Measurements from ENCODE around the gene VWC2L. TPM values are rescaled to one million over a fixed set of nuclear protein-coding genes. Genes with fewer than 3 reads are reported as not detected.

VWC2L gene
- total RNA-seq, 1 donor = under 0.01 TPM

DNA sequence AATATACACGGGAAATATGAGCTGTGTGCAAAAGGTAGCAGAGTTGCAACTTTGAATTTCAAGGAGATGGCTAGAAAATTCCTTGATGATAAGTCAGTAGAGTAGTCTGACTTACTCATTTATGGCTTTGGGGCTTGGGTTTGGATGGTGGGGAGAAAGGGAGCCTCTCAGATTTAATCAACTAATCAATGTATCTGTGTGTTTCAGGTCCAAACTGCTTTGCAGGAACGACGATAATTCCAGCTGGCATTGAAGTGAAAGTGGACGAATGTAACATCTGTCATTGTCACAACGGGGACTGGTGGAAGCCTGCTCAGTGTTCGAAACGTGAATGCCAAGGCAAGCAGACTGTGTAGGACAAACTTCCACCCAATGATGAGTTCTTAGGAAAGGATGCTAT is 164.6 kb downstream of the VWC2L start:
- no peaks in the 10 kb centered on the region for H3K9me3 ChIP-seq (ENCODE audit: low read depth, low read length)
- no peak overlapping the region for H3K4me3 ChIP-seq (ENCODE audit: low read length)
- H3K27me3 ChIP-seq (ENCODE audit: insufficient read depth, low read length) = no peaks in the 10 kb centered on the region
- H3K4me1 ChIP-seq (ENCODE audit: insufficient read depth, low read length) = no peaks in the 10 kb centered on the region

DNA sequence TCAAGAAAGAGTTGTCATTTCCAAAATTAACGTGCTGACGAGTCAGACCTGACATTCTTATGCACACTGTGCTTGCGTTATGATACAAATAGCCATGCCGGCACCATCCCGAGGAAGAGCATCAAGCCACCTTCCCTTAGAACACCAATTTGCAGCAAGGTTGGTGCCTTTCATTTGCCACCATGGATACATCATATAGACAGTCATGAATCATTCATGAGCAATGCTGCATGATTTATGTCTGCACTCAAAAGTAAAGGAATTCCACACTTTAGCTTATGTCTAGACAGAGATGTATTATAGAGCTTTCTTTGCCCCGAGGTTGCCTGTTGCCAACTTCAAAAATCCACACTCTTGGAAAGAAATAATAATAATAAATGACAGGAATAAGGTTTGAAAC is 166.9 kb downstream of the VWC2L start:
- Histone ChIP-seq H3K4me3 (ENCODE audit: low read length) (no peak overlapping the region), H3K9me3 (ENCODE audit: low read depth, low read length) (no peaks in the 10 kb centered on the region), H3K27me3 (ENCODE audit: insufficient read depth, low read length) (no peaks in the 10 kb centered on the region), H3K4me1 (ENCODE audit: insufficient read depth, low read length) (no peaks in the 10 kb centered on the region)

DNA sequence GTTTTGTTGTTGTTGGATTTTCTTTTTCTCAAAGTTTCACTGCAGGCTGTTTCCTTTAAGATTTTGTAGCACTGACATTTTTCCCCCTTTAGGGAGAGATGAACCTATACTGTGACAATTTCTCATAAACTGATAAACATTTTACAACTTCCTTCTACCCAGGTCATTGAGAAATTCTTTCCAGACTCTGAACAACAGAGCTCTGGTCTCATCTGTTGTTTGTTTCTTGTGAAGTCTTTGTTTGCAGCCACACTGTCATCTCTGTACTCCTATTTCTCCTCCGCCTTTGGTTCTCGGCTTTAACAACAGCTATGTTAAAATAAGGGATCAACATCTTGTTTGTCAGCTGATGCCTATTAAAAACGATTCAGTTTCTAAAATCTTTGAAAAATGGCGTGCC is 167.6 kb downstream of the VWC2L start:
- H3K9me3 ChIP-seq (ENCODE audit: low read depth, low read length) = no peaks in the 10 kb centered on the region
- no peaks in the 10 kb centered on the region for H3K27me3 ChIP-seq (ENCODE audit: insufficient read depth, low read length)

DNA sequence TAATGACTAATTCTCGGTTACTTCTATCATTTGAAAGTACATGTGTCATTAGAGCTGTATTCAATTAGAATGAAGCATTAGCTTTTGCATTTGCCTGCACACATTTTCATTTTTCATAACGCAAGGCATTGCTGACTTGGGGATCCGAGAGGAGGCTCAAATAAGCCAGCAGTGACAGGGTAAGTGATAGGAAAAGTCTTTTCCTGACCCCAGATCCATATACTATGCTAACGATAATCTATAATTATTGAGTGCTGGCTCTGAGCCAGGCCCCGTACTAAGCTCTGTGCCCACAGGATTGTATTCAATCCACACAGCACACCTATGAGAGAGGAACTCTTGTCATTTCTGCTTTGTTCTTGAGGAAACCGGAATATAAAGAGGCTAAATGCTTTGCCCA is 168.2 kb downstream of the VWC2L start:
- no peaks in the 10 kb centered on the region for H3K4me1 ChIP-seq (ENCODE audit: insufficient read depth, low read length)
- H3K9me3 ChIP-seq (ENCODE audit: low read depth, low read length) = no peaks in the 10 kb centered on the region
- H3K4me3 ChIP-seq (ENCODE audit: low read length) = no peak overlapping the region
- H3K27me3 ChIP-seq (ENCODE audit: insufficient read depth, low read length) = no peaks in the 10 kb centered on the region

More for the DNA sequence above, 167.6 kb downstream of the VWC2L start:
- H3K4me1 ChIP-seq (ENCODE audit: insufficient read depth, low read length) = no peaks in the 10 kb centered on the region
- H3K4me3 ChIP-seq (ENCODE audit: low read length) = no peak overlapping the region

DNA sequence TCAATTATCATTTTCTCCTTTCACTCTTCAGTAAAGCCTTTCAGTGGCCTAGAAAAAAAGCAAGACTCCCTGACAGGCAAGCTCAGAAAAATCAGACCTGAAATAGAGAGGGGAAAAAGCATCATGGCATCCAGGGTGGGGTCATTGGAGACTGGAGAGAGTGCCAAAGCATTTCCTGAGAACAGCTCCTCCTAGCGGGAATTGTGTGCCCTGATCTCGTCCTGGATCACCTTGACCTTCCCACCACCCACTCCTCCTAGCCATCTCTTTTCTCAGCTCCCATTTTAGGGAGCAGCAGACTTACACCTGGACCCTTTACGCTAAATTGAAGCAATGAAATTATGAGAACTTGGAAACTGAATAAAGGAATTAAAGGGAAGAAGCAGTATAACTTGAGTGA is 176.6 kb downstream of the VWC2L start:
- H3K4me3 ChIP-seq (ENCODE audit: low read length) = no peak overlapping the region
- no peaks in the 10 kb centered on the region for H3K9me3 ChIP-seq (ENCODE audit: low read depth, low read length)
- H3K27me3 ChIP-seq (ENCODE audit: insufficient read depth, low read length) = no peaks in the 10 kb centered on the region
- no peaks in the 10 kb centered on the region for H3K4me1 ChIP-seq (ENCODE audit: insufficient read depth, low read length)

DNA sequence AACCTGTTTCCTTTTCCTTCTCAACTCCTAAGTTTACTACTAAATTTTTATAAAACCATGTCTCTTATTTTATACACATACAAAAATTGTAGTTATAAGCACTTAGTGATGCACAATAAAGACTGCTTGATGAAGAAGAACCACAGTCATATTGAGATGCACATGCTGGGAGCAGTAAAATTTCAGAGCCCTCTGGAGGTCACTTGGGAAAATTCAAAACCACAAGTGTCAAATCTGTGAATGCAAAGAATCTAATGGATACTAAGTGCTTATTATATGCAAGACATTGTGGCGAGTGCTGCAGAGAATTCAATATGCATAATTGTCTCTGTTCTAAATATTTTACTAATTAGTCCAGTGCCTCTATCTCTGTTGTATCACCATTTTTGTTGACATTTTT is 180.5 kb downstream of the VWC2L start:
- Histone ChIP-seq H3K9me3 (ENCODE audit: low read depth, low read length) (no peaks in the 10 kb centered on the region), H3K4me3 (ENCODE audit: low read length) (no peak overlapping the region), H3K27me3 (ENCODE audit: insufficient read depth, low read length) (no peaks in the 10 kb centered on the region), H3K4me1 (ENCODE audit: insufficient read depth, low read length) (no peaks in the 10 kb centered on the region)

DNA sequence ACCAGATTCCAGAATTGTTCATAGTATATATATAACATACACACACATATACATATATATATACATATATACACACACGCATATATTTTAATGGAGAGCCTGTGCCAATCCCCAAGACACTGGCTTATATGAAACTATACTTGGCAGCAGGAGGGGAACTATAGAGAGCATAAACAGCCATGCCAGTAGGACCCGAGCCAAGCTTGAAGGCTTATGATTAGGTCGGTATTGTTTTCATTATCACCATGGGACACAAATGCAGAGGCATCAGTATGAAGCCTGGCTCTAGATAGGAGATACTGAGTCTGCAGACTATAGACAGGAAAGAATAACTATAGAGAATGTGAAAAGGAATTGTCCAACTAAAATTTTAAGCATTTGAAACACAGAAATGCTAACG is 181.2 kb downstream of the VWC2L start:
- Histone ChIP-seq H3K27me3 (ENCODE audit: insufficient read depth, low read length) (no peaks in the 10 kb centered on the region), H3K9me3 (ENCODE audit: low read depth, low read length) (no peaks in the 10 kb centered on the region), H3K4me3 (ENCODE audit: low read length) (no peak overlapping the region), H3K4me1 (ENCODE audit: insufficient read depth, low read length) (no peaks in the 10 kb centered on the region)

DNA sequence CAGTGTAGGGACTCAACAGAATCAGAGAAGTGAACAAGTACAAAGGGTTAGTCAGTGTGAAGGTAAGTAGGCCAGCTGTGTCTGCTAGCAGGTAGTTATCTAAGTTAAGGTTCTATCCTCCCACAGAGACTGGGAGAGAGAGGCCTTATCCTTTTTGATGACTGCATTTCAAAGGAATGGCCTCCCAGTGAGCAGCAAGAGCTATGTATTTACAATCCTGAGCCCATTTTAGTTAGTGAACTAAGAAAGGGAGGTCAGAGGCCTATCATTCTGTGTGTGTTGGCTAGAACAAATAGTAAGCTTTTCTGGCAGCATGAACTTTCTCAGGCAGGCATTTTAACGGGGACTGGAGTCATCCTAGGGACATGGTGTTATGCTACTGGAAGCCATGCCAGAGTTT is 182.9 kb downstream of the VWC2L start:
- Histone ChIP-seq H3K4me1 (ENCODE audit: insufficient read depth, low read length) (no peaks in the 10 kb centered on the region), H3K9me3 (ENCODE audit: low read depth, low read length) (no peaks in the 10 kb centered on the region), H3K4me3 (ENCODE audit: low read length) (no peak overlapping the region), H3K27me3 (ENCODE audit: insufficient read depth, low read length) (no peaks in the 10 kb centered on the region)

DNA sequence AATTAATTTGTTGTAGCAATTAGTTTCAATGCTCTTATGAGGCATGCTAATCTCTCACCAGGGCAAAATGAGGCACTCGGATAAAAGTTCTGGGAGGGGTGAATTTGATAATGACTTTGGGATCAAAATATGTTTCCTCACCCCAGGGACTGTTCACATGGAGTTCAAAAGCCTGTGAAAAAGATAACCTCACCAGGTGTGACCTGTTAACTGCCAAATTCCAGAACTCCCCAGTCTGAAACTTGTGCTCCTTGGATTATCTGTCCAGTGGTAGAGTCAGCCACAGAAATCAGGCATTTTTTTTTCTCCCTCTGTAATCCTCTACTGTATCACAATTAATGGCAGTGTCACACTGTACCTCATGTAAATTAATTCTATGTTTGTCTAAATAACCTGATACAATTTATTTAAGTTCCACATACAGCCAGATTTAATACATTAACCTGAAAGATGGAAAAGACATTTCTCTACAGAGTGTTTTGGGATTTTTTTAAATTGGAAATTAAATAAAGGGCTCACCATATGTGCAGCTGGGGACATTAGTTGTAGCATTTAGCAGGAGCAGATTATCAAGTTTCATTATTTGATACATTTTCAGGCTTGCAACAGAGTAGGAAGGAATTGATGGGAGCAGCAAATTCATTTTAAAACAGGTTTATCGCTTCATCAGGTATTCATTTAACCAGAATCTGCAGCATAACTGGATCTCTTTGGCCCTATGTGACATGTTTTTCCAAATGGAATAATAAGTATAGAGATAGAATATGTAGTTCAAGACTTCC is 191.2 kb downstream of the VWC2L start:
- Histone ChIP-seq H3K27me3 (ENCODE audit: insufficient read depth, low read length) (no peaks in the 10 kb centered on the region), H3K4me3 (ENCODE audit: low read length) (no peak overlapping the region), H3K4me1 (ENCODE audit: insufficient read depth, low read length) (no peaks in the 10 kb centered on the region), H3K9me3 (ENCODE audit: low read depth, low read length) (no peaks in the 10 kb centered on the region)

DNA sequence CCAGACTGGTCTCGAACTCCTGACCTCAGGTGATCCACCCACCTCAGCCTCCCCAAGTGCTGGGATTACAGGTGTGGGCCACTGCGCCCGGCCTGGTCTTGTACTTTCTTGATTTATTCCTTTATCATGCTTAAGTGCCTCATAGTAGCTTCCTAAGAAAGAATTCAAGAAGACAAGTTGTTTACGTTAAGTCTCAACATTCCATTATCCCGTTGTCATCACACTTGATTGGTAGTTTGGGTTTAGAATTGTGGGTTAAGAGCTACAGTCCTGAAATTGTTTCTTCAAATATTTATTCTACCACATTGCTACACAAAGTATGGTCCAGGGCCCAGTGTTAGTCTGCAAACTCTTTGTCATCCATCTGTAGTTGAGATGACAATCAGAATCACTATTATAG is 194.0 kb downstream of the VWC2L start:
- no peaks in the 10 kb centered on the region for H3K9me3 ChIP-seq (ENCODE audit: low read depth, low read length)
- no peaks in the 10 kb centered on the region for H3K27me3 ChIP-seq (ENCODE audit: insufficient read depth, low read length)
- H3K4me1 ChIP-seq (ENCODE audit: insufficient read depth, low read length) = no peaks in the 10 kb centered on the region
- no peak overlapping the region for H3K4me3 ChIP-seq (ENCODE audit: low read length)

DNA sequence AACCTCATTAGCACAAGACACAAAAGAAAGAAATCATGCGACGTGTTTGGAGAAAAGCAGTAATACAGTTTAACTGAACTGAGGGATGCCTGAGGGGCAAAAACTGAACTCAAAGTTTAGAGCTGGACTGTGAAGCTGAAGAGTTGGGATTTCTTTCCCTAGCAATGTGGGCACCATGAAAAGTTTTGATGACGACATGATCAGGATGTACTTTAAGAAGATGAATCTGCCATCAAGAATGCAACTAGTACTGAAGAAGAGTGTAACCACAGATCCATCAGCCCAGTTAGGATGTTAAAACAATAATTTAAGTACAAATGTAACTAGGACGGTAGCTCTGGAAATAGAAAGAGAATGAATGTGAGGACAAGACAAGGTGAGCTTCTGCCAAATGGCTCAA is 196.2 kb downstream of the VWC2L start:
- Histone ChIP-seq H3K27me3 (ENCODE audit: insufficient read depth, low read length) (no peaks in the 10 kb centered on the region), H3K4me3 (ENCODE audit: low read length) (no peak overlapping the region), H3K9me3 (ENCODE audit: low read depth, low read length) (no peaks in the 10 kb centered on the region), H3K4me1 (ENCODE audit: insufficient read depth, low read length) (no peaks in the 10 kb centered on the region)

DNA sequence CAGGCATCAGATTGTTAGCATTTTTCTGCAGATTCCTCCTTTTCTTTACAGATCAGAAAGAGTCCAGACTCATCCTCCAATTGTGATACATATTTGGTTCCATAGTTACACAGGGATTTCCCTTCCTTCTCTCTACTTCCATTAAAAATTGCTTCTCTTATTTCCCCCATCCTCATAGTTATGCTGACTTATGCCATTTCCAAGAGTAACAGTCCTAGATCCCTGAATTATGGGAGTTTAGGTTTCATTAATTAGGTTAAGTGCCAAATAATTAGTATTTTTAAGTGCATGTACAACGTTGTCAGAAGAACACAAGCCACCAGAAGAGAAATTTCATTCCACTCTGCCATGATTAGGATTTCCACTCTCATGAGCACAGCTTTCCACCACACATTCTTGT is 200.2 kb downstream of the VWC2L start:
- Histone ChIP-seq H3K4me3 (ENCODE audit: low read length) (no peak overlapping the region), H3K4me1 (ENCODE audit: insufficient read depth, low read length) (no peaks in the 10 kb centered on the region), H3K9me3 (ENCODE audit: low read depth, low read length) (no peaks in the 10 kb centered on the region), H3K27me3 (ENCODE audit: insufficient read depth, low read length) (no peaks in the 10 kb centered on the region)

DNA sequence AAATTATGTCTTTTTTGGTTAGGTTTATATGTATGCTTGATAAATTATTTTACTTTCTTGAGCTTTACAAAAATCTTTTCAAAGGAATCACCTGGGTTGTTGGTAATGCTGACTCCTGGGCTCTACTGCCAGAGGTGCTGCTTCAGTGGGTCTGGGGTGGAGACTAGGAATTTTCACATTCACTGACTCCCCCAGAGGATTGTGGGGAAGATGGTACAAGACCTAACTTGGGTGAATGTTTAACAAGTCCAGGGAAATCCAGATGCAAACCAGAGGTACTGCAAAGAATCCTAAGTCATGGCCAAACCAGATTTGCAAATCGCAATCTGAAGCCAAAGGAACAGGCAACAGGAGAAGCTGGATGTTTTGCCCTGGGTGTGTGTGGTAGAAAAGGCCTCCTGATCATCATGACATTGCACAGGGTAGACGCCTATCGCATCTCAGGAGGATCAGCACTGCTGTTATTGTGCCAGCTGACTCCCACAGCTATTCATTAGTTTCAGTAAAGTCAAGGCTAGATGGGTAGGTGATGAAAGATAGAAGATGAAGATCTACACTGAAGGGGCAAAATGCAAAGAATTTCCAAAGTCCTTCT is 213.4 kb downstream of the VWC2L start:
- Histone ChIP-seq H3K9me3 (ENCODE audit: low read depth, low read length) (no peaks in the 10 kb centered on the region), H3K4me3 (ENCODE audit: low read length) (no peak overlapping the region), H3K27me3 (ENCODE audit: insufficient read depth, low read length) (no peaks in the 10 kb centered on the region), H3K4me1 (ENCODE audit: insufficient read depth, low read length) (no peaks in the 10 kb centered on the region)

DNA sequence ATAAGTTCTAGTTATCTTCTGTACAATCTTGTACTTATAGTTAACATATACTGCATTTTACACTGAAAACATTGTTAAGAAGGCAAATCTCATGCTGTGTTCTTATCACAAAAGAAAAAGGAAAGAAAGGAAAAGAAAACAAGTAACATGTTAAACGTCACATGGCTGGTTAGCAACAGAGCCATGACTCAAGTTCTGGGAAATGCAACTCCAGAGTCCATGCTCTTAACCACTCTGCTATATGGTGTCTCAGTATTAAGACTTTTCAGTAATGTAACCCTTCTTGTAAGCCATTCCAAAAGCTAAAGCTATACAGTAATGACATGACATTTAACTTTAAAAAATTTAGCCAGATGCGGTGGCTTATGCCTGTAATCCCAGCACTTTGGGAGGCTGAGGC is 217.2 kb downstream of the VWC2L start:
- no peaks in the 10 kb centered on the region for H3K9me3 ChIP-seq (ENCODE audit: low read depth, low read length)
- no peak overlapping the region for H3K4me3 ChIP-seq (ENCODE audit: low read length)
- H3K4me1 ChIP-seq (ENCODE audit: insufficient read depth, low read length) = no peaks in the 10 kb centered on the region
- H3K27me3 ChIP-seq (ENCODE audit: insufficient read depth, low read length) = no peaks in the 10 kb centered on the region

Data from mononuclear cell (primary cell).